Suppressor macrophage treated with lipopolysaccharide for 1 hour (primary cell): ENCODE measurements around the gene FZD2.
"Not testable (repeated sequence)": the region's sequence is repeated elsewhere in the genome, so short reads cannot be mapped to it uniquely, and the experiment has no call there.

ENCODE experiments used
- DNase-seq, 3 donors: peaks; one replicate each; pipeline ENCODE4 v3.0.0-alpha.2; 2020 to 2022

Gene FZD2

GRCh38 chr17:44556832-44557606 is at the start of gene FZD2:
Gene FZD2 (plus strand): TSS chr17:44557484. CDS start chr17:44557689, 205 bp downstream.
- DNase-seq = peak; percentile 83 to 89 (median 83)

- peak in 1 of 3 donors; percentile 45 for DNase-seq
Measured at GRCh38 chr17:44511241-44512134, 45.8 kb upstream of the FZD2 start.

GRCh38 chr17:44518032-44518431 is 39.3 kb upstream of the FZD2 start:
- DNase-seq = no peak

GRCh38 chr17:44522883-44523671 is 34.2 kb upstream of the FZD2 start:
- peak; percentile 71 to 90 (median 81) for DNase-seq

GRCh38 chr17:44523672-44523972 is 33.7 kb upstream of the FZD2 start:
- DNase-seq = no peak

- DNase-seq = no peak
Measured at GRCh38 chr17:44527102-44527501, 30.2 kb upstream of the FZD2 start.

- no peak for DNase-seq
Measured at GRCh38 chr17:44527954-44528353, 29.3 kb upstream of the FZD2 start.

- no peak for DNase-seq
Measured at GRCh38 chr17:44529864-44530263, 27.4 kb upstream of the FZD2 start.

GRCh38 chr17:44530896-44531418 is 26.3 kb upstream of the FZD2 start:
- DNase-seq = peak; percentile 52 to 61 (median 58)

GRCh38 chr17:44533533-44534246 is 23.6 kb upstream of the FZD2 start:
- peak; percentile 89 to 95 (median 94) for DNase-seq

GRCh38 chr17:44536090-44536953 is 21.0 kb upstream of the FZD2 start:
- DNase-seq = peak; percentile 50 to 62 (median 55)

- not testable (repeated sequence) for DNase-seq
Measured at GRCh38 chr17:44537922-44538321, 19.4 kb upstream of the FZD2 start.

- DNase-seq = no peak
Measured at GRCh38 chr17:44539673-44540072, 17.6 kb upstream of the FZD2 start.

GRCh38 chr17:44540246-44541084 is 16.8 kb upstream of the FZD2 start:
- DNase-seq = no peak

- DNase-seq = no peak
Measured at GRCh38 chr17:44541884-44542581, 15.3 kb upstream of the FZD2 start.

GRCh38 chr17:44543213-44543904 is 13.9 kb upstream of the FZD2 start:
- DNase-seq = no peak

GRCh38 chr17:44543905-44544523 is 13.3 kb upstream of the FZD2 start:
- DNase-seq = no peak
